Esophagus mucosa (tissue), 1 donor: ENCODE results near the gene CD34. TPM values are rescaled to one million over a fixed set of nuclear protein-coding genes. Genes with fewer than 3 reads are reported as not detected.

Experiments used
- ATAC-seq: fragments of 200-7000 bp; cut with Tn5 transposase; one replicate; pipeline ENCODE4 v1.9.1; 2020
- total RNA-seq: library from RNA; stranded (reverse); gene quantifications from one replicate; pipeline ENCODE4 v1.2.4, GENCODE V29; 2023
- donor health status: DM: yes; HTN: yes; CAD: no.

The CD34 gene
- total RNA-seq, 1 donor from 2014 or later, result 4.3 TPM

DNA sequence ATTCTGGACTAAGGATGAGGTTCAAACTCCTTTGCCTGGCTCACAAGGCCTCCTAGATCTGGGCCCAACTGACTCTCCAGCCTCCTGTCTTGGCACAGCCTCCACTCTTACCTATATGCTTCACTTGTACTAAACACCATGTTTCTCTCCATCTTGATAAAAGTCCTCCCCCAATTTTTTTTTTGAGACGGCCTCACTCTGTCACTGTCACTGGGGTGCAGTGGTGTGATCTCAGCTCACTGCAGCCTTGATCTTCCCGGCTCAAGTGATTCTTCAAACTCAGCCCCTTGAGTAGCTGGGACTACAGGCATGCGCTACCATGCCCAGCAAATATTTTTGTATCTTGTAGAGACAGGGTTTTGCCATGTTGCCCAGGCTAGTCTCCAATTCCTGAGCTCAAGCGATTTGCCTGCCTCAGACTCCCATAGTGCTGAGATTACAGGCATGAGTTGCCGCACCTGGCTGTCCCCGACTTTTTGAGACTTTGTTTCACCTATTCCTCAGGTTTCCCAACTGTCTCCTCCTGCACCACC lies 39.7 kb downstream of the CD34 start:
- no peak for ATAC-seq

DNA sequence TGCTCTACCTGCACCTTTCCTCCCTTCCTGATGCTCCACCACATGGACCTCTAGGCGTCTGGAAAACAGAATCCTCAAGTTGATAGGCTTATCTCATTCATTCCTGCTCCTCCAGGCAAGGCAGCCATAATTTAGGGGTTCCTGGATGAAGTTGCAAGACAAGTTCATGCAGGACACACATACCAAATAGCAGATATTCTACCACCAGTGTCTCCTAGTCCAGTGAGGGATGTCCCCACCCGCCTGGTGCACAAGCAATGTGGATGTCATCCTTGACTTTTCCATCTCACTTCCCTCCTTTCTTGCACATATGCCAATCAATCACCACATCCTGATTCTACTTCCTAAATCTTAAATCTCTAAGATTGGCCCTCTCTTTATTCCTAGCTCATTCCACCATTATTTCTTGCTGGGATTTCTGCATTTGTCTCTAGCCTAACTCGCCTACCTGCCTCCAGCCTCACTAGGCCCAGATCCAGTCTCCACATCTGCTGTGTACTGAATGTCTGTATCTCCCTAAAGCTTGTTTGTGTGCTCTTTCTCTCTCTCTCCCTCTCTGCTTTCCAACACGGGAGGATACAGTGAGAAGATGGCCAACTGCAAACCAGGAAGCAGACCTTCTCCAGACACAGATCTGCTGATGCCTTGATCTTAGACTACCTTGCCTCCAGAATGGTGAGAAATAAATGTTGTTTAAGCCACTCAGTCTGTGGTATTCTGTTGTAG lies 40.5 kb downstream of the CD34 start:
- no peak for ATAC-seq

DNA sequence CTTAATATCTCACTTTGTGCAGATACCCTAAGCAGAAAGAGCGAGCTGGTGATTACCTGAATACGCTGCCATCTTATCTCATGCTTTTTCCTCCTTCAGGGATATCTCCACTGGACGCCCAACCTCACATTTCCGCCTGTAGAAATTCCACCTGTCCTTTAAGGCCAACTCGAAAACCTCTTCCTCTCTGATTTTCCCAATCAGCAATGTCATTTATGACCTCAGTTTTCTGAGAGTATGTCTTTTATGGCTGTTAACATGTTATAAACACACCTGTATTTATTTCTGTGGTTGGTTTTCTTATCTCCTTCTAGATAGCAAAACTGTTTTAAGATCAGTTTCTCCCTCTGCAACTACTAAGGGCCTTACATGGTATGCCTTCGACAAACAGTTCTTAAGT lies 41.1 kb downstream of the CD34 start:
- no peak for ATAC-seq

DNA sequence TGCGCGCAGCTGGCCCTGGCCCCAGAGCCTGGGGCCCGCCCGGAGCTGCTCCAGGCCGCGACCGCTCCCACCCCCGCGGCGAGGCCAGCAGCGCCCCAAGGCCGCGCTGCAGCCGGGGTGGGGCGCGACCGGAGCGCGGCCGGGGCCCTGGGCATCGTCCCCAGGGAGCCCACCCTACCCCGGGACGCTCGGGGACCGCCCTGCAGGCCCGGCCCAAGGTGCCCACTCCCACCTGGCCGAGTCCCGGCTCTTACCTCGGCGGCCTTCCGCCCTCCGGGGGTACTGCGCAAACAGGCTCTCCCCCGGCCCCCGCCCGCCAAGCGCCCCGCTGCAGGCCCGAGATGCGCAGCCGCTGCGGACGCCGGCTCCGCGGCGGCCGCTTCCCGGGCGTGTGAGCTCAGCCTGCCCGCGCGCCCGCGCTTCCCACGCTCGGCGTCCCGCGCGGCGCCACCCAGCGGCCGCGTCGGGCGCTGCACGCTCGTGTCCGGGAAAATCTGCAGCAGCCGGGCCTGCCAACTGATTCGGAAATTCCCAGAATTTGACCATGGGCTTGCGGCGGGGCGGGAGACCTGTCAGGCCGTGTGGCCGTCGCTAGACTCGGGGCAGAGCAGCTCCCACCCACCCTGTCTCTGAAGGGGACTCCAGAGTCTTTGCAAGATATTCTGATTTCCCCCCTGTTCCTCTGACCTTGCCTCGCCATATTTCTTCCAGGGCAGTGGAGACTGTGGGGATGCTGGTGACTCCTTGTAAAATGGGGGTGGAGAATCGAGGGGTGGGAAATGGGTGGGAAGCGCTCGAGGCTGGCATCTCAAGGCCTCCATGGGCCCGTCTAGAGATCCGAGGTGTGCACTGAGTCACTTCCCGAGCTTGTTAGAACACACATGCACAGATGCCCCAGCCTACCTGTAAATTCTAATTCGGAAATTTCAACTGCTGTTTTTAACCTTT lies 41.9 kb downstream of the CD34 start:
- ATAC-seq, result peak; percentile 74

DNA sequence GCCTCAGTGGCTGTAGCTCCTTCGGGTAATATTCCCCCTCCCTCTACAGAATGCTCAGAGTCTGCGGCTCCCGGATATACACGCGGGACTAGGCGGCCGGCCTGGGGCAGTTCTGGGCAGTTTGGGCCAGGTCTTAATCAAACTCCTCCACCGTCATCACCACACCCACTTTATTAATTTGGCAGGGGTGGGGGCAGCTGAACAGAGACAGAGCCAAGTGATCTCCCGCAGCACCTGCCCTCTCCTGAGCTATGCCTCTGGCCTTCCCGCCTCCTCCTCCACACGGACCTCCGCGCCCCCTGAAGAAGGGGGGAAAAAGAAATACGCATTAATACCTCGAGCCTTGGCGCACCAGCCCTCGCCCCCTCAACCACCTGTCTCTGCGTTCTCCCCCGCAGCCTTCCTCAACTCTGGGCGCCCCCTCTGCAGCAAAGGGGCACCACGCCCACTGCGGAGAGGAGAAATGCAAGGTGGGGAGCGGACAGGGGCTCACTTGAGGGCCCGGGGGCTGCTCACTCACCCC lies 42.6 kb downstream of the CD34 start:
- peak; percentile 77 for ATAC-seq

DNA sequence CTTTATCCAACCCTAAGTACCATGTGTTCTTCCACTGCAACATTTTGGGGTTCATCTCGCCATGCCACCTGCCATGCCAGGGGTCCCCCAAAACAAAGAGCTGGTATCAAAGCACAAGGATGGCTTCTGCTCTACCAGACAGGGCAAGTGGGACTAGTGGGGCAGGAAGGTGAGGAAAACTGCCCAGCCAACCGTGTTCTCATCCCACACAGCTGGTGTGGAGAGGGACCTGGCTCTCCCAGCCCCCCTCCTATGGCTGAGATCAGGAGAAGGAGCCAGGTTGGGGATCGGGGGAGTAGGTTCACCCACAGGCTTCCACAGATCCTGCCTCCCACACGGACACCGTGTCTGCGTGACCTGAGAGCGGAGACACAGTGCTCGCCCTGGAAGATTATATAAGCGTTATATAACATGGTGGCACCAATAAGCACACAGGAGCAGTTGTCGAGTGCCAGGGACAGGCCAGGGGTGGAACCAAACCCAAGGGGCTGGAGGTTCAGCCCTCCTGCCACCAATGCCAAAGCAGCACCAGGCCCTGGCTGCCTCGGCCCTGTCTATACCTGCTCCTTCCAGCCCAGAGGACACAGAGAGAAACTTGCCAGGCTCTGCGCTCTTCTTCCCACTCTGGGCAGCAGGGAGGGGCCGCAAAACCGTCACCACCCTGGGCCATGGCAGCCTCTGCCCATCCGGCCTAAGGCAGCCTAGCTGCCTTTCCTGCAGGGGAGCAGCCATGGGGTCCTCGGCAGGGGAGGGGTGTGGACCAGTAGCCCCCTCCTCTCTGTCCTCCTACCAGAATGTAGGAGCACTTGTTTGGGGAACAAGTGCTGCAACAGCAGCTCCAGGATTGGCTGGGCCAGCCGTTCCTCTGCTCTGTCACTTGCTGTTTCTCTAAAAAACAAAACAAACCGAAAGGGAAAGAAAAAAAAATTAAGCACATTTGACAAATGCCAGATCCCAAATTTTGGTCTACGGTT lies 43.5 kb downstream of the CD34 start:
- ATAC-seq, result peak; percentile 66

DNA sequence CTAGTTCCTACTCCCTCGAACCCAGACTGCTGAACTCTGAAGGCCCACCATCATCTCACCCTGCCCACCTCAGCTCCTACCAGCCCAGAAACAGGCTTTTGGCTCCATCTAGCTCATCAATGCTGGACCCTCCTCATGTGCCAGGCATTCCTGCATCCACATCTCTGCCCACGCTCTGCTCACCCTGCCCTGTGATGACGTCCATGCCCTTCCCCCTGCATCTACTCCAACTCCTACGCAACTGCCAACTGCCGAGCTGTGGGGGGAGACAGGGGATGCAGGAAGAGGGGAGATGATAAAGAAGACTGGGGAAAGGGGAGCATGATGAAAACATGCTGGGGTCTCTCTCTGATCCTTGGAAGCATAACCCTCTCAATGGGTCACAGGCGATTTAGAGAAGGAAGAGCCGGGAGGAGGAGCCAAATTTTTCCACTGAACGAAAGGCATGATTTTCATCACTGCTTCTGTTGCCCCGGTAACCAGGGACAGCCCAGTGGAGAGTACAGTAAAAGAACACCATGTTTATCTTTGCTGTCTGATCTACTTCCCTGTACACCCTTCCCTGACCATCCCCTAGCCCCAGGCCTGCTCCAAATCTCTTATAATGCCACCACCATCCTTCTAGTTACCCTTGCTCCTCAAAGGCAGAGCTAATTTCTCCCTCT lies 44.3 kb downstream of the CD34 start:
- no peak for ATAC-seq

DNA sequence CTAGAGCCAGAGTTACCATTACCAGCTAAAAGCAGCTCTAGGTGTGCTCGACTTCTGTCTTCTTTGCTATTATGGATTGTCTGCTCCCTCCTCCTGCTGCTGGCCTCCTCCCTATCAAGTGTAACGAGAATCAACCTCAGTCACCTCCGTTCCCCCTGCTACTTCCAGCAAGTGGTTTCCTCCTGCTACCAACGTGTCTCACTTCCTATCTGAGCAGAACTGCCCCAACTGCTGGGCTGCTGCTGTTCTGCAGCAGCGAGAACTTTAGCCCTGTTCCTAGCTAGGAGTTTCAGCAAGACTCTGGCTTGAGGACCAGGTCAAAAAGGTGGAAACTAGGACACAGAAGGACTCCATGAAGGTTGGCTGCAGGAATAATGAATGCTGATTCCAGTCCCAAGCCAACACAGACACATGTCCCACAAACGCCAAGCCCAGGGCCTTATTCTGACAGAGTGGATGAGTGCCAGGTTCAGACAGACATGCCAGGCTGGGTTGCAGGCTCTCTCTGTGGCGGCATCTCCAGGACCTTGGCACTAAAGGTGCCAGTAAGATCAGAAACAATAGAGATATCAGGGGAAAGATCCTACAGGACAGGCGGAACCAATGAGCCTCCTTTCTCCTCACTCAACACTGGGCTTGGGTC lies 46.9 kb downstream of the CD34 start:
- ATAC-seq, result no peak

DNA sequence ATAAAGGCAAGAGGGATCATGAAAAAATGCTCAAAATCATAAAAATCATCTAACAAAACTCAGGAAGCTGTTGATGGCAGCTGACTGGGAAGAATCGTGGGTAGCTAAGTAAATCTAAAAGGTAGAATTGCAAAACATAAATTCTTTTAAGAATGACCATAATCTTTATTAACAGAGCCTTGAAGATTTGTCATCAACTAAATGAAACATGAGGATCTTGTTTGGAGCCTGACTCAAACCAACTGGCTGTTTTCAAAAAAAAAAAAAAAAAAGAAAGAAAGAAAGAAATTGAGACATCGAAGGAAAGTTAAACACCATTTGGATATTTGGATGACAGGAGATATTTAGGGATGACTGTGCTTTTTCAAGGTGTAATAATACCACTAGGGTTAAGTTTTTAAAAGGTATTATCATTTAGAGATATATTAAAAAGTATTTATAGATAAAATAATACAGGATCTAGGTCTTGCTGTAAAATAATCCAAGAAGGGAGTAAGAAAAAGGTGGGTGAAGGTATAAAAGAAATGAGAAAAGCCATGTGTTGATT lies 48.6 kb downstream of the CD34 start:
- ATAC-seq, result no peak

DNA sequence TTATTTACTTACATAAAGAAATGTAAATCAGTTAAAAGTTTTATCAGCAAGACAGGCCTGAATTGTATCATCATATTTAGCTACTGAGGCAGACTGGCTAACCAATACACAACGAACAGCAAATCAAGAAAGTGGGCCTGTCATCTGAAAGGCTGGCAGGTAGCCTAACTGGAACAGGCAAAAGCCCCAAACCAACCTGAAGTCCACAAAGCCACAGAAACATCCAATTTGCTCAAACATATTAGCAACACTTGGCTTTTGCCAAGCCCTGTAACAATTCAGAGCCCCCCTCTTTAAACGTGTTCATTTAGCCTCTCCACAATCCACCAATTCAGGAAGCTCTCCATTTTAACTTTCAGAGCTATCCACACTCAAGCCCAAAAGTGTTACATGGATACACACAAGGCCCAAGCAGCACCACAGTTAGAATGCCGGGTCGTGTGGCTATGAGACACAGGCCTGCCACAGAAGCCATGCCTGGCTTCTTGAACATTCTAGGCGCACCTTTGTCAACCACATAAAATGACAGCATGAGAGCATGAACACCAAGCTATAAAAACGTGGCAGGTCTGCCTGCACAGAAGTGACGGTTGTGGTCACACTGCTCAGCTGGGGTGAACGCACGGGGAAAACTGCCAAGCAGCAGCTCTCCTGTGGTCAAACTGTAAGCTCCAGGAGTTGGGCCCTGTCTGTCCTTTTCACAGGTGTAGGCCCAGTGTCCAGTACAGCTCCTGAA lies 49.3 kb downstream of the CD34 start:
- no peak for ATAC-seq

DNA sequence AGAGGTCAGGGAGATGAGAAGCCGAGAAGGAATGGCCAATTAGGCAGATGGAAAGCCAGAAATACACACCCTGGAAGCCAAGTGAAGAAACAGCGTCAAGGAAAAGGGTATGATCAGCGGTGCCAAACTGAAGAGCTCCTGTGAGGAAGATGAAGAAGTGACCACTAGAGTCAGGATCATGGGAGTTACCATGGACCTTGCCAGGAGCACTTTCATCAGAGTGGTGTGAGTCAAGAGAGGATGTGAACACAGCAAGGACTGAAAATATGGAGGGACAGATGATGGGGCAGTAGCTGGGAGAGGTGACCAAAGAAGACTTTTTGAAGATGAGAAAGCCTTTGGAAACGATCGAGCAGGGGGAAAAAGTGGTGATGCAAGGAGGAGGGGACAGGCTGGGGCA lies 50.4 kb downstream of the CD34 start:
- no peak for ATAC-seq

DNA sequence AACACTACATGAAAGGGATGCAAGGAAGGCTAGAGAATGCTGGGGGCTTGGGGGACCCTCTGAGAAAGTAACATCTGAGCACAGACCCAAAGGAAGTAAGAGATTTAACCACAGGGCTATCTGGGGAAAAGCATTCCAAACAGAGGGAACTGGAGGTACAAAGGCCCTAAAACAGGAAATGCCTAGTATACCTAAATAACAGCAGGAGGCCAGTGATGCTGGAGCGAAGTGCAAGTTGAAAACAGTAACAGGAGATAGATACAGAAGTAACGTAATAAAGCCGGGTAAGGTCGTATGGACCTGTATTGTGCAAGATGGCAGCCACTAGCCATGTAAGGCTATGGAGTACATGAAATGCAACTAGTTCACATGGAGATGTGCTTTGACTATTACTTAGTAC lies 52.1 kb downstream of the CD34 start:
- no peak for ATAC-seq

DNA sequence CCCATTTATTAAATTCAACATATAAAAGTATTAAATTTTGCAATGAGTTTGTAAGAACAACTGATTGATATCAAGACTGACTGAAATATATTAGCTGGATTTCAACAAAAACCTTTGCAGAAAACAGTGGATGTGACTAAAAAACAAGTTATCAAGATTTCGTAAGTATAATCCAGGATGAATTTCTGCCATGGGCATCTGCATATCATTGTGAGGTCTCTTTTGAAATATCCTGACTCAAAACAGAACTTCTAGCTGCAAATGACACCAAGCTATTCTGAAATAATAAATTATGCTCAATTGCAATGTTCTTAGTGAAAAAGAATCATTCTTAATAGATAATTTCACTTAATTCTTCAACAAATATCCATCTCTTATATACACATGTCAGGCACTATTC lies 52.6 kb downstream of the CD34 start:
- no peak for ATAC-seq

DNA sequence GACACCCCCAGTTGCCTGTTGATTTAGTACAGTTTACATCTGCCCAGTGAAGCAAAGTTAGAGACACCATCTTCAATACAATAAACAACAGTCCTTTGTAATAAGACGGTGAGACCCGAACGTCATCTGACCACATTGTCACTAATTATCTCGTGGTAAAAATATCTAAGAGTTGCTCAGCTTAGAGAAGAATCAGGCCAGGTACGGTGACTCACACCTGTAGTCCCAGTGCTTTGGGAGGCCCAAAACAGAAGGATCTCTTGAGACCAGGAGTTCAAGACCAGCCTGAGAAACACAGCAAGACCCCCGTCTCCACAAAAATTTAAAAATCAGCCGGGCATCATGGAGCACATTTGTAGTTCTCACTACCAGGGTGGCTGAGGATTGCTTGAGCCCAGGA lies 53.5 kb downstream of the CD34 start:
- no peak for ATAC-seq

DNA sequence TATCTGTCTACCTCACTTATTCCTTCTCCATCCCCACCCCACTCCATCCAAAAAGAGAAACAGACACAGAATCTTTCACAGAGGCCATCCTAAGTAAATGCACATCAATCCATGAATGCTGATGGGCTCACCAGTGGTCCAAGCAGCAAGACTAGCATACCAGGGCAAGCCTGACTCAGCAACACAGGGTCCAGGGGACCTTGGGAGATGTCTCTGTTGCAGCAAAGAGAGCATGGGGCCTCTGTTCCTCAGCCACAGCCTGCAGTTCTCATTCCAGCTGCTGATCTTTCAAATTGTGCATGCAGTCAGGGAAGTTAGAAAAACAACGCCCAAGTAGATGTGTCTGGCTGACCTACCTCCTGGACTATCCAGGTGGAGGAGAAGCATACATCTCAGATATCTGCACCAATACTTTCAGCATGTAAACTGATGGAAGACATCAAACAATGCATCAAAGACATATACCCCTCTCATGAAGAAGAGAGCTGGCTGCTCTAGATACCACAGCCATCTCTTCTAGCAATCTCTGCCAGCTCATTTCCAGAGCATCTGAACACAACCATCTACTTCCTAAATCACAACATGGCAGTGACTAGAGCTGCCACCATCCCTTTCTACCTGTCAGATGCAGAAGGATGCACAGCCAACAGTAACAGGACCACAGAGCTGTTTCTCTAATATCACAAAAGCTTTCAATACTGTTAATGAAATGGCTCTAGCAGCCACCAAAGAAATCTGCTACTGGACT lies 54.5 kb downstream of the CD34 start:
- no peak for ATAC-seq

DNA sequence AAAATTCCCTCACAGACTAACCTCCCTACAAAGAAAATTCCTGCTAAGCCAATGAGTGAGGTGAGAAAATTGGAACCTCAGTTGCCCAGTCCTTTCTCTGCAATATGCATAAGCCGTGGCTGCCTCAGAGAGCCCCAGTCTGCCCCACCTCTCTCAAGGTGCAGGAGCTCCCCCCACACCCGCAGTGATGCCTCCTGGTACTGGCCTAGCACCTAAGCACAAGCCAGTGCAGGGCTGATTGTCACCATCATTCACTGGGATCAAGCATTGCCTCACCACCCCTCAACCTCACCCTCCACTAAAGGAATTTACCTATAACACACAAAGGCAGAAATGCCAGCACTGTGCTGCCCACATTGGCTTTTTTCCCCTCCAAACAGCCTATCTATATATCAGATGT lies 56.9 kb downstream of the CD34 start:
- ATAC-seq, result no peak

DNA sequence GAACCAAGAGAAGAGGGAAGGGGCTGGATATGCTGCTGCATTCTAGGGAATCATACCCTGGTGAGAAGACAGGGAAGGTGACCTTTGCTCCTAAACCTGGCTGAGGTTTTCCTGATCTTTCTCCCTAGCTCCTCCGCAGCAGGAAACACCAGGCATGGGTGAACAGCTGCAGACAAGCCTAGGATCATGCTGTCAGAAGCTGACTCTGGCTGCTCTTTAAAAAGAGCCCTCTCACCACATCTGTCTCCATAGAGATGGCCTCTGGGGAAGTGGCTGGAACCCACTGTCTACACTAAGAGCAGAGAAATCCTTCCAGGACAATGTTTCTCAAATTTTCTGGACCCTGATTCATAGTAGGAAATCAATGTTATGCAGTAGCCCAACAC lies 57.6 kb downstream of the CD34 start:
- no peak for ATAC-seq

DNA sequence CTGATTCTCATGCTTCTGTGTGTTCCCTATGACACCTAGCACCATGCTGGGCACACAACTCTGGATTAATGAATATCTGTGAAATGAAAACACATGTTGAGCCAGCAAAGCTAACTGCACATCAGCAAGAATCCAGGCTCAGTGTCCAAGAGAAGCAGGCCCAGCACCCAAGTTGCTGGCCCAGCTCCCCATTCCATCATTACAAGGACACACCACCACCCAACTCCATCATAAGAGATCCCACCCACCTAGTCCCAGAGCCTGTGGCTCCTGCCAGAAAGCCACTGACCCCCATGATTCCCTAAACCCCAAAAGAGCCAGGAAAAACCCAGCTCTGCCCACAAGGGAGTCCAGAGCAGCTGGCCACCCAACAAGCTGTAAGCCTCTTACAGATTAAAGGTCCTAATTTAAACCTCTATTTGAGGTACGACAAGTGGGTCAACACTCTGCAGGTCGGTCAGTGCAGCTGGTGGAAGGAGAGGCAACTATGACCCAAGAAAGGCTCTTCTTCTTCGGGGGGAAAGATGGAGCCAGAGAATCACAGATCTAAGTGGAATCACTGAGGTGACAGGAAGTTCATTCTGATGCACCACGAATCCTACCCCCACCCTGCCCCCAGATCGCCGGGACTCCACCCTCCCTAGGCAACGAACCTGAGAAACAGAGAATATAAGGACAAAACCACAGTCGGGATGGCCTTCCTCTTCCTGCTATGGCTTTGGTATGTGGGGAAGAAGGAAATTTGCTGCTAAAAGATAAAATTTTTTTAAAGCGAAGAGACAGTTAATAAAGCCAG lies 58.2 kb downstream of the CD34 start:
- ATAC-seq, result no peak
